ENCODE results near the gene TNFRSF1B. TPM values are rescaled to one million over a fixed set of nuclear protein-coding genes. Genes with fewer than 3 reads are reported as not detected.

Gene TNFRSF1B
- polyA plus RNA-seq, 1 donor (not counting 4 experiments of a cell fraction or from before 2014, with no cell fraction given): 0.04 TPM

DNA sequence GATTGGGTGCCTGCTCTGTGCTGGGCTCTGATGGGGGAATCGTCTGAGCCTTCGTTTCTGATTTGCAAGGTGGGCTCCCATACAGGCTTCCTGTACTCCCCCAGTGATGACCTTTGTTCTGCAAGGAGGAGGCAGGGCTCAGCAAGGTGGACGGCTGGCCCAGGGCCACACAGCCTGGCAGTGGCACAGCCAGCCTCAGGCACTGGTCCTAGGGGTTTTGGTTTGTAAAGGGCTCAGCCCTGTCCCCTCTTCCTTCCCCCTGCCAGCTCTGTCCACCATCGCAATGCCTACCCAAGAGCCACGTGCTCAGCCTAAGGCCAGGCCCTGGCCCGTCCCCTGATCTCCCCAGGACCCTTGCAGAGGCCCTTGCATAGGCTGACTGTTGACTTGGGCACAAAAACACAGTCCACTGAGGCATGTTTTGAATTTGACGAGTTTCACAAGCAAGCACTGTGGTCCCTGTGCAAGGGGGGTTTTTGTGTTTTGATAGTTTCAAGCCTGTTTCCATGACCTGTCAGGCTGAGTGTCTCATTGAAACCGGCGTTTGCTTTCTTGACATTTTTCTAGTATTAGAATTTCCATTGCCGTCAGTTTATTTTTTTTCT is 39.5 kb upstream of the TNFRSF1B start:
- dilution Hi-C loops (cut with MboI; ENCODE audit: extremely low pct_ligation_motif_present, low sequenced_read_pairs): no loop called here
- DNase-seq (ENCODE audit: low read depth, low spot score) (no peak), FAIRE-seq (no peak)

DNA sequence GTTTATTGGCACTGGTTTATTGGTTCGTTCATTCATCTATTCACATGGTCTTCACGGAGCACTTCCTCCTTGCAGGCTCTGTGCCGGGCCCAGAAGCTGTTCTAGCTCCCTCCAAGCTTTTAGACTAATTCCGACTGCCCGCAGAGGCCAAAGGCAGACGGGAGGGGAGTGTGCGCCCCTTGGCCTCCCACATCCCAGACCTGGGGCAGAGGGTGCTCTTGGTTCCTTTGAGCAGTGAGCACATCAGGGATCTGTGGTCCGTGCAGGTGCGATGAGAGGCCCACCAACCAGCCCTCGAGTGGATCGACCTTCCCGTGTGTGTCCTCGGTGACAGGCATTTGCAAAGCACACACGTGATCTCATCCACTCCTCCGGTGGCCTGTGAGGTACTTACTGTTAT is 38.7 kb upstream of the TNFRSF1B start:
- Histone ChIP-seq H3K4me1 (ENCODE audit: control insufficient read depth, extremely low read depth, insufficient read depth, low read length) (peaks cover 12% of the 10 kb centered on the region), H3K36me3 (ENCODE audit: control insufficient read depth in 2 of 2, extremely low read depth in 1 of 2, insufficient read depth in 2 of 2, low read length in 2 of 2) (no peaks in the 10 kb centered on the region), H3K9me1 (ENCODE audit: control insufficient read depth, extremely low read depth, insufficient read depth, low read length) (no peaks in the 10 kb centered on the region), H4K20me1 (ENCODE audit: control insufficient read depth, extremely low read depth, insufficient read depth, low read length) (no peaks in the 10 kb centered on the region), H3K4me2 (ENCODE audit: control insufficient read depth, extremely low read depth, insufficient read depth, low read depth, low read length) (no peak overlapping the region), H3K9ac (ENCODE audit: control insufficient read depth, extremely low read depth, insufficient read depth, low read length) (no peak overlapping the region), H3K27me3 (ENCODE audit: control insufficient read depth, extremely low read depth, insufficient read depth, low read length) (peaks cover 19% of the 10 kb centered on the region), H3K27ac (ENCODE audit: control insufficient read depth, insufficient read depth, low read length) (no peak overlapping the region), H3K79me2 (ENCODE audit: control insufficient read depth, insufficient read depth, low read length) (no peaks in the 10 kb centered on the region), H3K4me3 (ENCODE audit: control insufficient read depth in 2 of 3, extremely low read depth in 1 of 3, insufficient read depth in 2 of 3, low read depth in 1 of 3, low read length in 3 of 3) (no peak overlapping the region), H3K9me3 (ENCODE audit: control insufficient read depth, low read depth, low read length) (no peaks in the 10 kb centered on the region), H2AFZ (ENCODE audit: control insufficient read depth, low read length) (no peak overlapping the region)
- dilution Hi-C loops (cut with MboI; ENCODE audit: extremely low pct_ligation_motif_present, low sequenced_read_pairs): no loop called here
- no peak for TF ChIP-seq EZH2 (IDR thresholded peaks at IDR 0.05; ENCODE audit: low read length)
- TF ChIP-seq, protein P1, sequence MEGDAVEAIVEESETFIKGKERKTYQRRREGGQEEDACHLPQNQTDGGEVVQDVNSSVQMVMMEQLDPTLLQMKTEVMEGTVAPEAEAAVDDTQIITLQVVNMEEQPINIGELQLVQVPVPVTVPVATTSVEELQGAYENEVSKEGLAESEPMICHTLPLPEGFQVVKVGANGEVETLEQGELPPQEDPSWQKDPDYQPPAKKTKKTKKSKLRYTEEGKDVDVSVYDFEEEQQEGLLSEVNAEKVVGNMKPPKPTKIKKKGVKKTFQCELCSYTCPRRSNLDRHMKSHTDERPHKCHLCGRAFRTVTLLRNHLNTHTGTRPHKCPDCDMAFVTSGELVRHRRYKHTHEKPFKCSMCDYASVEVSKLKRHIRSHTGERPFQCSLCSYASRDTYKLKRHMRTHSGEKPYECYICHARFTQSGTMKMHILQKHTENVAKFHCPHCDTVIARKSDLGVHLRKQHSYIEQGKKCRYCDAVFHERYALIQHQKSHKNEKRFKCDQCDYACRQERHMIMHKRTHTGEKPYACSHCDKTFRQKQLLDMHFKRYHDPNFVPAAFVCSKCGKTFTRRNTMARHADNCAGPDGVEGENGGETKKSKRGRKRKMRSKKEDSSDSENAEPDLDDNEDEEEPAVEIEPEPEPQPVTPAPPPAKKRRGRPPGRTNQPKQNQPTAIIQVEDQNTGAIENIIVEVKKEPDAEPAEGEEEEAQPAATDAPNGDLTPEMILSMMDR (optimal IDR thresholded peaks at IDR 0.05 in 1 of 3, IDR thresholded peaks at IDR 0.05 in 1 of 3, conservative IDR thresholded peaks at IDR 0.05 in 1 of 3; ENCODE audit: extremely low read depth in 1 of 3, insufficient read depth in 2 of 3, low read length in 3 of 3): no peak
- no peak for FAIRE-seq
- no peak for DNase-seq (ENCODE audit: low read depth, low spot score)

More for the DNA sequence above, 39.5 kb upstream of the TNFRSF1B start:
- Histone ChIP-seq H3K27ac (ENCODE audit: control insufficient read depth, insufficient read depth, low read length) (no peak overlapping the region), H3K4me2 (ENCODE audit: control insufficient read depth, extremely low read depth, insufficient read depth, low read depth, low read length) (no peak overlapping the region), H2AFZ (ENCODE audit: control insufficient read depth, low read length) (no peak overlapping the region), H3K9ac (ENCODE audit: control insufficient read depth, extremely low read depth, insufficient read depth, low read length) (no peak overlapping the region), H3K9me3 (ENCODE audit: control insufficient read depth, low read depth, low read length) (no peaks in the 10 kb centered on the region), H3K4me3 (ENCODE audit: control insufficient read depth in 2 of 3, extremely low read depth in 1 of 3, insufficient read depth in 2 of 3, low read depth in 1 of 3, low read length in 3 of 3) (no peak overlapping the region), H3K36me3 (ENCODE audit: control insufficient read depth in 2 of 2, extremely low read depth in 1 of 2, insufficient read depth in 2 of 2, low read length in 2 of 2) (no peaks in the 10 kb centered on the region), H3K9me1 (ENCODE audit: control insufficient read depth, extremely low read depth, insufficient read depth, low read length) (no peaks in the 10 kb centered on the region), H3K27me3 (ENCODE audit: control insufficient read depth, extremely low read depth, insufficient read depth, low read length) (peaks cover 19% of the 10 kb centered on the region), H4K20me1 (ENCODE audit: control insufficient read depth, extremely low read depth, insufficient read depth, low read length) (no peaks in the 10 kb centered on the region), H3K79me2 (ENCODE audit: control insufficient read depth, insufficient read depth, low read length) (no peaks in the 10 kb centered on the region), H3K4me1 (ENCODE audit: control insufficient read depth, extremely low read depth, insufficient read depth, low read length) (peaks cover 5% of the 10 kb centered on the region)
- no peak for TF ChIP-seq EZH2 (IDR thresholded peaks at IDR 0.05; ENCODE audit: low read length)
- TF ChIP-seq, protein P1 (optimal IDR thresholded peaks at IDR 0.05 in 1 of 3, IDR thresholded peaks at IDR 0.05 in 1 of 3, conservative IDR thresholded peaks at IDR 0.05 in 1 of 3; ENCODE audit: extremely low read depth in 1 of 3, insufficient read depth in 2 of 3, low read length in 3 of 3): no peak

All from keratinocyte (primary cell).